ENCODE measurements around the gene CENPB. TPM values are rescaled to one million over a fixed set of nuclear protein-coding genes. Genes with fewer than 3 reads are reported as not detected.

The CENPB gene
- total RNA-seq, 1 donor from 2014 or later, result 66.2 TPM

- TF ChIP-seq, protein P1, sequence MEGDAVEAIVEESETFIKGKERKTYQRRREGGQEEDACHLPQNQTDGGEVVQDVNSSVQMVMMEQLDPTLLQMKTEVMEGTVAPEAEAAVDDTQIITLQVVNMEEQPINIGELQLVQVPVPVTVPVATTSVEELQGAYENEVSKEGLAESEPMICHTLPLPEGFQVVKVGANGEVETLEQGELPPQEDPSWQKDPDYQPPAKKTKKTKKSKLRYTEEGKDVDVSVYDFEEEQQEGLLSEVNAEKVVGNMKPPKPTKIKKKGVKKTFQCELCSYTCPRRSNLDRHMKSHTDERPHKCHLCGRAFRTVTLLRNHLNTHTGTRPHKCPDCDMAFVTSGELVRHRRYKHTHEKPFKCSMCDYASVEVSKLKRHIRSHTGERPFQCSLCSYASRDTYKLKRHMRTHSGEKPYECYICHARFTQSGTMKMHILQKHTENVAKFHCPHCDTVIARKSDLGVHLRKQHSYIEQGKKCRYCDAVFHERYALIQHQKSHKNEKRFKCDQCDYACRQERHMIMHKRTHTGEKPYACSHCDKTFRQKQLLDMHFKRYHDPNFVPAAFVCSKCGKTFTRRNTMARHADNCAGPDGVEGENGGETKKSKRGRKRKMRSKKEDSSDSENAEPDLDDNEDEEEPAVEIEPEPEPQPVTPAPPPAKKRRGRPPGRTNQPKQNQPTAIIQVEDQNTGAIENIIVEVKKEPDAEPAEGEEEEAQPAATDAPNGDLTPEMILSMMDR (IDR thresholded peaks at IDR 0.05; ENCODE audit: insufficient read depth, low read length, poor library complexity, severe bottlenecking), result no peak
- no peaks in the 10 kb centered on the region for H3K36me3 ChIP-seq (ENCODE audit: control insufficient read depth, insufficient read depth, low read length)
- no peak for DNase-seq (ENCODE audit: low read depth)
- peaks cover 54% of the 10 kb centered on the region for H3K27me3 ChIP-seq (ENCODE audit: control insufficient read depth, insufficient read depth, low read length)
- H3K4me3 ChIP-seq (ENCODE audit: low read depth, low read length), result no peak overlapping the region
Measured at GRCh38 chr20:3749087-3749688, 37.4 kb downstream of the CENPB start.

DNA sequence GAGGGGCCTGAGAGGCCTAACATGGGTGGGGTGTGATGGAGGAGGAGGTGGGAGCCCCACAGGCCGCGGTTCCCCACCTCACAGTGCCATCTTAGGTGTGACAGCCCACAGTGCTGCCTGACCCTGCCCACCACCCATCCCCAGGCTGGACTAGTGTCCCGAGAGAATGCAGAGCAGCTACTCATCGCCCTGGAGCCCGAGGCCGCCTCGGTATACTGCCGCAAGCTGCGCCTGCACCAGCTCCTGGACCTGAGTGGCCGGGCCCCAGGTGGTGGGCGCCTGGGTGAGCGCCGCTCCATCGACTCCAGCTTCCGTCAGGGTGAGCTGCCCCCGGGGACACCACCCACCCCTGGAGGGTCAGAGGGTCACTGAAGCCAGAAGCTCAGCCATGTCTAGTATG, 38.5 kb downstream of the CENPB start:
- Histone ChIP-seq H3K36me3 (ENCODE audit: control insufficient read depth, insufficient read depth, low read length) (no peaks in the 10 kb centered on the region), H3K4me3 (ENCODE audit: low read depth, low read length) (no peak overlapping the region), H3K27me3 (ENCODE audit: control insufficient read depth, insufficient read depth, low read length) (peaks cover 56% of the 10 kb centered on the region)
- DNase-seq (ENCODE audit: low read depth), result no peak
- TF ChIP-seq, protein P1 (IDR thresholded peaks at IDR 0.05; ENCODE audit: insufficient read depth, low read length, poor library complexity, severe bottlenecking), result no peak

- Histone ChIP-seq H3K36me3 (ENCODE audit: control insufficient read depth, insufficient read depth, low read length) (no peaks in the 10 kb centered on the region), H3K27me3 (ENCODE audit: control insufficient read depth, insufficient read depth, low read length) (peaks cover 56% of the 10 kb centered on the region), H3K4me3 (ENCODE audit: low read depth, low read length) (no peak overlapping the region)
- TF ChIP-seq, protein P1 (IDR thresholded peaks at IDR 0.05; ENCODE audit: insufficient read depth, low read length, poor library complexity, severe bottlenecking), result no peak
- no peak for DNase-seq (ENCODE audit: low read depth)
Measured at GRCh38 chr20:3747471-3747870, 39.1 kb downstream of the CENPB start.

DNA sequence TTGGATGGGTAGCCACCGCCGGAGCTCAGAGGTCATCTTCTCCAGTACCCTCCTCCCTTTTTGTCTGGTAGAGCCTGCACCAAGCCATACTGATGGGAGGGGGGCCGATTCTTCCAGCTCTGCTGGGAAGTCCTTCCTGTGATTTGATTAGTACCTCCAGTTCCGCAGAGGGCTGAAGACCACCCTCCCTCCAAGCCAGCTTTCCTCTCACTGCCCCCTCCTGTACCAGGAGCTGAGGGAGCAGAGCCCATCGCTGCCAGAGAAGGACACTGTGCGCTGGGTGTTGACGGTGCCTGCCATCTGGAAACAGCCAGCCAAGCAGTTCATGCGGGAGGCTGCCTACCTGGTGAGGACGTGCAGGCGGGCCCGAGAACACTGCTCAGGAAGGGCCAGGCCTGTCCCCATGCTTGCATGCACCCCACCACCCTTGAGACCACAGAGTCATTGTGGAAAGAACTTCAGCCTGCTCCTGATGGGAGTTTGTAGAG, 40.8 kb downstream of the CENPB start:
- no peak overlapping the region for H3K4me3 ChIP-seq (ENCODE audit: low read depth, low read length)
- peaks cover 38% of the 10 kb centered on the region for H3K27me3 ChIP-seq (ENCODE audit: control insufficient read depth, insufficient read depth, low read length)
- DNase-seq (ENCODE audit: low read depth), result no peak
- H3K36me3 ChIP-seq (ENCODE audit: control insufficient read depth, insufficient read depth, low read length), result no peaks in the 10 kb centered on the region
- TF ChIP-seq, protein P1 (IDR thresholded peaks at IDR 0.05; ENCODE audit: insufficient read depth, low read length, poor library complexity, severe bottlenecking), result no peak

DNA sequence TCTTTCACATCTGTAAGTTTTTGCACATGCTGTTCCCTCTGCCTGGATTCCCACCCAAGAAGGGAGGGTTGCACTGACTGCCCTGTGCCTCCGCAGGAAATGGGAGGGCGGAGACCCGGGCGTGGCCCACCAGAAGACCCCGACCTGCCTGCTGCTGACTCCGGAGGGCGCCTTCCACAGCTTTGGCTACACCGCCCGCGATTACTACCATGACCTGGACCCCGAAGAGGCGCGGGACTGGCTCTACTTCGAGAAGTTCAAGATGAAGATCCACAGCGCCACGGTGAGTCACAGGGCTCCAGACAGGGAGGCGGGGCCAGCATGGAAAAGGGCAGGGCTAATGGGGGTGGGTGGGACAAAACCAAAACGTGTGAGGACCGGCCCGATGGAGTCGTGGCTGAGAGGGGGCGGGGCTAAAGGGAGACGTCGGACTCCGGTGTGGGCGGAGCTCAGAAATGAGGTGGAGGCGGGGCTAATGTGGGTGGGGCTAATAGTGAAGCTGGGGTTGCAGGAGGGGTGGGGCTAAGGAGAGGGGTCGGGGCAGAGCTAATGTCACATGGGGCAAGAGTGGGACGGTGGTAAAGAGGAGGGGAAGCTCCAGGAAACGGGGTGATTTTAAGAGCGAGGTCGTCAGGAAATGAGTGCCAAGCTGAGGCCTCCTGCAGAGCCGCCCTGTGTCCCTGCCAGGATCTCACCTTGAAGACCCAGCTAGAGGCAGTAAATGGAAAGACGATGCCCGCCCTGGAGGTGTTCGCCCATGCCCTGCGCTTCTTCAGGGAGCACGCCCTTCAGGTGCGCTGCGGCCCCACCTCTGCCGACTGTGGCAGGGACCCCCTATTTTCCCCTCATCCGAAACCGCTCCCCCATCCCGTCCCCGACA, 41.5 kb downstream of the CENPB start:
- TF ChIP-seq, protein P1 (IDR thresholded peaks at IDR 0.05; ENCODE audit: insufficient read depth, low read length, poor library complexity, severe bottlenecking), result no peak
- H3K4me3 ChIP-seq (ENCODE audit: low read depth, low read length), result no peak overlapping the region
- DNase-seq (ENCODE audit: low read depth), result no peak
- H3K27me3 ChIP-seq (ENCODE audit: control insufficient read depth, insufficient read depth, low read length), result peaks cover 36% of the 10 kb centered on the region
- H3K36me3 ChIP-seq (ENCODE audit: control insufficient read depth, insufficient read depth, low read length), result no peaks in the 10 kb centered on the region
